UCSD-AML1 (cell line): ENCODE data around the gene CLDND1.
"Not testable (repeated sequence)": the region's sequence is repeated elsewhere in the genome, so short reads cannot be mapped to it uniquely, and the experiment has no call there.

Source experiments
- DNase-seq: peaks from one replicate; lab custom pipeline; 2025; ENCODE audit not compliant: unreplicated experiment; lab: John Stamatoyannopoulos, UW

Gene CLDND1

GRCh38 chr3:98522544-98523281 is at the start of gene CLDND1:
Gene CLDND1 (minus strand): TSS chr3:98522902. CDS start chr3:98521424, 1,478 bp downstream.
- DNase-seq, result peak; percentile 98

- no peak for DNase-seq
Measured at GRCh38 chr3:98568402-98568801, 45.7 kb upstream of the CLDND1 start.

- DNase-seq, result no peak
Measured at GRCh38 chr3:98567666-98568270, 45.1 kb upstream of the CLDND1 start.

GRCh38 chr3:98565843-98566242 is 43.1 kb upstream of the CLDND1 start:
- peak; percentile 7 for DNase-seq

- DNase-seq, result no peak
Measured at GRCh38 chr3:98565237-98565643, 42.5 kb upstream of the CLDND1 start.

- no peak for DNase-seq
Measured at GRCh38 chr3:98564282-98565005, 41.7 kb upstream of the CLDND1 start.

- no peak for DNase-seq
Measured at GRCh38 chr3:98563661-98564281, 41.1 kb upstream of the CLDND1 start.

GRCh38 chr3:98561727-98562521 is 39.2 kb upstream of the CLDND1 start:
- peak; percentile 9 for DNase-seq

GRCh38 chr3:98560911-98561310 is 38.2 kb upstream of the CLDND1 start:
- no peak for DNase-seq

GRCh38 chr3:98559769-98560168 is 37.1 kb upstream of the CLDND1 start:
- not testable (repeated sequence) for DNase-seq

GRCh38 chr3:98558100-98558827 is 35.6 kb upstream of the CLDND1 start:
- DNase-seq, result no peak

GRCh38 chr3:98557324-98558010 is 34.8 kb upstream of the CLDND1 start:
- no peak for DNase-seq

GRCh38 chr3:98556164-98557130 is 33.7 kb upstream of the CLDND1 start:
- peak; percentile 15 for DNase-seq

- DNase-seq, result no peak
Measured at GRCh38 chr3:98555025-98555379, 32.3 kb upstream of the CLDND1 start.

- DNase-seq, result no peak
Measured at GRCh38 chr3:98554580-98554979, 31.9 kb upstream of the CLDND1 start.

- DNase-seq, result no peak
Measured at GRCh38 chr3:98553753-98554152, 31.1 kb upstream of the CLDND1 start.

GRCh38 chr3:98553021-98553563 is 30.4 kb upstream of the CLDND1 start:
- no peak for DNase-seq
